Gastrocnemius medialis (tissue), 4 donors: ENCODE measurements around the gene SYPL2.

ENCODE experiments used
- POLR2A ChIP-seq, 2 donors: fragments of 450-650 bp; IDR thresholded peaks; one replicate each; pipeline ENCODE4 v1.6.1; 2017; ENCODE audit warnings: antibody characterized with exemption in 2 of 2, mild to moderate bottlenecking in 2 of 2, moderate library complexity in 2 of 2
- TF ChIP-seq, protein P1 (sequence below), 5 experiments: fragments of 450-650 bp in 3 of 5; fragments of 200-600 bp in 2 of 5; sonication (generic) in 2 of 5; IDR thresholded peaks in 4 of 5; conservative IDR thresholded peaks in 1 of 5; 1 replicate in 4 of 5; 2 replicates in 1 of 5; pipeline ENCODE4 v1.5.1; 2016 to 2019; ENCODE audit warnings: antibody characterized with exemption in 5 of 5, mild to moderate bottlenecking in 3 of 5, moderate library complexity in 3 of 5

DNA sequence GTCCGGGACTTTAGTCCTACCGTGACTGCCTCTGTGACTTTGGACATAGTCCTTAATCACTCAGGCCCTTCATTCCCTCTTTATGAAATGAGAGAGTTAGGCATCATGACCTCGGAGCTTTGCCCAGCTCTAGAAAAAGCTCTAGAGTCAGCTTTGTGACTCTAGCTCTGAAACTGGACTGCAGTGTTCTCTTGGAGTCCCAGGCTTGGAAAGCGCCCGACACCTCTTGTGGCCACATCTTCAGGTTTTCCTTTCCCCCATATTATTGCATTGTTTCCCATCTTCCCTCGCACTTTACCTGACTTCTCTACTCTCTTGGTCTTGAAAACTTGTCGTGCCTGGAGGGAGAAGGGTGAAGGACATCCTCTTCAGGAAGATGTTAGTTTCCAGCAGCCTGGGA is 55.7 kb downstream of the SYPL2 start:
- TF ChIP-seq, protein P1, sequence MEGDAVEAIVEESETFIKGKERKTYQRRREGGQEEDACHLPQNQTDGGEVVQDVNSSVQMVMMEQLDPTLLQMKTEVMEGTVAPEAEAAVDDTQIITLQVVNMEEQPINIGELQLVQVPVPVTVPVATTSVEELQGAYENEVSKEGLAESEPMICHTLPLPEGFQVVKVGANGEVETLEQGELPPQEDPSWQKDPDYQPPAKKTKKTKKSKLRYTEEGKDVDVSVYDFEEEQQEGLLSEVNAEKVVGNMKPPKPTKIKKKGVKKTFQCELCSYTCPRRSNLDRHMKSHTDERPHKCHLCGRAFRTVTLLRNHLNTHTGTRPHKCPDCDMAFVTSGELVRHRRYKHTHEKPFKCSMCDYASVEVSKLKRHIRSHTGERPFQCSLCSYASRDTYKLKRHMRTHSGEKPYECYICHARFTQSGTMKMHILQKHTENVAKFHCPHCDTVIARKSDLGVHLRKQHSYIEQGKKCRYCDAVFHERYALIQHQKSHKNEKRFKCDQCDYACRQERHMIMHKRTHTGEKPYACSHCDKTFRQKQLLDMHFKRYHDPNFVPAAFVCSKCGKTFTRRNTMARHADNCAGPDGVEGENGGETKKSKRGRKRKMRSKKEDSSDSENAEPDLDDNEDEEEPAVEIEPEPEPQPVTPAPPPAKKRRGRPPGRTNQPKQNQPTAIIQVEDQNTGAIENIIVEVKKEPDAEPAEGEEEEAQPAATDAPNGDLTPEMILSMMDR (IDR thresholded peaks at IDR 0.05 in 4 of 5, conservative IDR thresholded peaks at IDR 0.05 in 1 of 5) = no peak
- TF ChIP-seq POLR2A (IDR thresholded peaks at IDR 0.05) = no peak
